PC-9 (cell line): ENCODE data around the gene NAA15. TPM values are rescaled to one million over a fixed set of nuclear protein-coding genes. Genes with fewer than 3 reads are reported as not detected.
"Not testable (repeated sequence)": the region's sequence is repeated elsewhere in the genome, so short reads cannot be mapped to it uniquely, and the experiment has no call there.

Experiments
- BruUV-seq: library from RNA; stranded (reverse); fragments of 400-500 nt; replicated peaks from 2 replicates; lab custom pipeline; 2021; lab: Mats Ljungman, UMichigan
- CTCF ChIA-PET: fragments of 300-600 bp; sonication (Branson Sonifier 250); formaldehyde crosslinking; loops from one replicate; lab custom pipeline; 2022; ENCODE audit warnings: antibody characterized with exemption; lab: Charles Lee
- POLR2A ChIA-PET: fragments of 300-600 bp; sonication (Branson Sonifier 250); formaldehyde crosslinking; loops from one replicate; lab custom pipeline; 2022; ENCODE audit warnings: antibody characterized with exemption; ENCODE audit not compliant: unreplicated experiment; lab: Charles Lee
- DNase-seq, 2 experiments: peaks; one replicate each; pipeline versions ENCODE4 v3.0.0 to v3.0.0-alpha.2; 2015 to 2022; ENCODE audit warnings: mixed read lengths in 1 of 2
- H2AFZ ChIP-seq: fragments of 200-600 bp; sonication (generic); 2 replicates; pipeline ENCODE4 v1.8.1; 2017; ENCODE audit warnings: antibody characterized with exemption
- H3F3A ChIP-seq: fragments of 200-600 bp; sonication (generic); 2 replicates; pipeline ENCODE4 v1.8.1; 2017; ENCODE audit warnings: antibody characterized with exemption, mild to moderate bottlenecking, low read depth; ENCODE audit not compliant: insufficient read depth
- H3K27ac ChIP-seq: fragments of 200-600 bp; sonication (generic); 2 replicates; pipeline ENCODE4 v1.6.1; 2016; ENCODE audit warnings: mixed run types
- H3K27me3 ChIP-seq: fragments of 200-600 bp; sonication (generic); 2 replicates; pipeline ENCODE4 v1.6.1; 2016; ENCODE audit warnings: low read depth, mixed run types; ENCODE audit not compliant: insufficient read depth
- H3K36me3 ChIP-seq: fragments of 200-600 bp; sonication (generic); 2 replicates; pipeline ENCODE4 v1.6.1; 2016; ENCODE audit warnings: low read depth, mixed run types
- H3K4me1 ChIP-seq: fragments of 200-600 bp; sonication (generic); replicated peaks from 2 replicates; pipeline ENCODE4 v1.6.1; 2016; ENCODE audit warnings: mixed run types; ENCODE audit not compliant: insufficient read depth
- H3K4me2 ChIP-seq: fragments of 200-600 bp; sonication (generic); 2 replicates; pipeline ENCODE4 v1.6.1; 2017; ENCODE audit warnings: mixed run types
- H3K4me3 ChIP-seq: fragments of 200-600 bp; sonication (generic); 2 replicates; pipeline ENCODE4 v1.6.1; 2016; ENCODE audit warnings: mixed run types
- H3K79me2 ChIP-seq: fragments of 200-600 bp; sonication (generic); 2 replicates; pipeline ENCODE4 v1.6.1; 2017; ENCODE audit warnings: low read depth, mixed run types
- H3K9me2 ChIP-seq: fragments of 200-600 bp; sonication (generic); 2 replicates; pipeline ENCODE4 v1.8.1; 2017; ENCODE audit warnings: mild to moderate bottlenecking; ENCODE audit not compliant: insufficient read depth
- H3K9me3 ChIP-seq: fragments of 200-600 bp; sonication (generic); 2 replicates; pipeline ENCODE4 v1.8.1; 2016; ENCODE audit warnings: low read depth; ENCODE audit not compliant: insufficient read depth
- H4K20me1 ChIP-seq: fragments of 200-600 bp; sonication (generic); 2 replicates; pipeline ENCODE4 v1.8.1; 2017; ENCODE audit not compliant: insufficient read depth
- EZH2 ChIP-seq: fragments of 200-600 bp; sonication (generic); IDR thresholded peaks from 2 replicates; pipeline ENCODE4 v1.8.0; 2017; ENCODE audit warnings: antibody characterized with exemption, low read depth
- intact Hi-C: fragments of 100-400 bp; cut with micrococcal nuclease; formaldehyde crosslinking; loops from one replicate; pipeline ENCODE4 v1.10.0; 2022; ENCODE audit not compliant: unreplicated experiment
- total RNA-seq: library from RNA; stranded (reverse); gene quantifications from 2 replicates; pipeline ENCODE4 v1.2.3, GENCODE V29; 2021
- TF ChIP-seq, protein P1 (sequence below): fragments of 200-600 bp; sonication (generic); conservative IDR thresholded peaks from 2 replicates; pipeline ENCODE4 v1.6.1; 2017; ENCODE audit warnings: mixed run types, antibody characterized with exemption, mild to moderate bottlenecking, moderate library complexity

NAA15 gene
- total RNA-seq, 1 experiment from 2014 or later: 43.8 TPM

DNA sequence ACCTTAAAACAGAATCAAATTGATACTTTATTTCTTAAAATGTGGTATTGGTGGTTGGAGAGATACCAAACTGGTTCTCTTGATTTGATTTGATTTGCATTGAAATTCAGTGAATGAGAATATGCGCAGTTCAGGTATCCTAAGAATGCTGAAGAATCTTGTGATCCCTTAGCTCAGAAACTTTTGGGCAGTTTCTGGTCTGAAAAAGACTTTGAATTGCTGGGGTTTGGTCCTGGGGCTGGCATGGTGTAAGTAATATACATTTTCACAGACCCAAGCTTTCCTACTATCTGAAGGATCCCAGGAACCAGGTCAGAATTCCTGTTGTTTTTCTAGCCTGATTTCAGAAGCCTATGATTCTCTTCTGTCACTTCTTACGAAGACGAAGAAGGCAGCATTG lies 159.3 kb downstream of the NAA15 start:
- peaks cover 32% of the 10 kb centered on the region for H3K4me1 ChIP-seq
- H3K79me2 ChIP-seq: peaks cover 54% of the 10 kb centered on the region

DNA sequence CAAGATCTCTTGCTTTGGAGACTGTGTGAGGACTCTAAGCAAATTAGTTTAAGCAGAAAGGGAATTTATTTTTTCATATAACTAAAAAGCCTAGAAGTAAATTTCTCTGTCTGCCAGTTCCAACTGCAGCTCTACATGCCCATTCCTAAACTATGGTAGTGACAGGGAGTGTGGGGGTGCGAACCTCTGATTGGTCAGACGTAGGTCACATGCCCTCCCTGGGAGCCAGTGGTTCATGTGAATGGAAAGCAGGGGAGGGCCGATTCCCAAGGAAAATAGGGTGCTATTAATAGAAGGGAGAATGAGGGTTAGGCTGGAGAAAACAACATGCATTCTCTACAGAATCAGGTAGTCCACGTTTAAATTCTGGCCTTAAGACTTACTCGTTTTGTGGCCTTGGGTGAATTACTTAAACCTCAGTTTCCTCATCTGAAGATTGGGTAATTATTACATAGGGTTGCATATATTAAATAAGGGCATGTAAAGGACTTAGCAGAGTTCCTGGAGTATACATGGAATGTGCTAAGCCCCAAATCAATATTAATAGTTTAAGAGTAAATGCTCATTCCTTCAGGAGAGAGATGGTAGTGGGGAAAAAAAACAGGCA lies 159.8 kb downstream of the NAA15 start:
- BruUV-seq: no TSS peak
- Histone ChIP-seq H3F3A (no peaks in the 10 kb centered on the region), H4K20me1 (no peaks in the 10 kb centered on the region), H3K79me2 (peaks cover 48% of the 10 kb centered on the region), H3K4me3 (no peak overlapping the region), H3K4me1 (peaks cover 27% of the 10 kb centered on the region), H3K4me2 (no peak overlapping the region), H3K27me3 (no peaks in the 10 kb centered on the region), H2AFZ (no peak overlapping the region), H3K36me3 (no peaks in the 10 kb centered on the region), H3K9me3 (no peaks in the 10 kb centered on the region), H3K27ac (no peak overlapping the region), H3K9me2 (no peaks in the 10 kb centered on the region)
- no peak for TF ChIP-seq EZH2
- TF ChIP-seq, protein P1, sequence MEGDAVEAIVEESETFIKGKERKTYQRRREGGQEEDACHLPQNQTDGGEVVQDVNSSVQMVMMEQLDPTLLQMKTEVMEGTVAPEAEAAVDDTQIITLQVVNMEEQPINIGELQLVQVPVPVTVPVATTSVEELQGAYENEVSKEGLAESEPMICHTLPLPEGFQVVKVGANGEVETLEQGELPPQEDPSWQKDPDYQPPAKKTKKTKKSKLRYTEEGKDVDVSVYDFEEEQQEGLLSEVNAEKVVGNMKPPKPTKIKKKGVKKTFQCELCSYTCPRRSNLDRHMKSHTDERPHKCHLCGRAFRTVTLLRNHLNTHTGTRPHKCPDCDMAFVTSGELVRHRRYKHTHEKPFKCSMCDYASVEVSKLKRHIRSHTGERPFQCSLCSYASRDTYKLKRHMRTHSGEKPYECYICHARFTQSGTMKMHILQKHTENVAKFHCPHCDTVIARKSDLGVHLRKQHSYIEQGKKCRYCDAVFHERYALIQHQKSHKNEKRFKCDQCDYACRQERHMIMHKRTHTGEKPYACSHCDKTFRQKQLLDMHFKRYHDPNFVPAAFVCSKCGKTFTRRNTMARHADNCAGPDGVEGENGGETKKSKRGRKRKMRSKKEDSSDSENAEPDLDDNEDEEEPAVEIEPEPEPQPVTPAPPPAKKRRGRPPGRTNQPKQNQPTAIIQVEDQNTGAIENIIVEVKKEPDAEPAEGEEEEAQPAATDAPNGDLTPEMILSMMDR: no peak
- POLR2A ChIA-PET: no interaction called here
- CTCF ChIA-PET: no interaction called here
- DNase-seq: no peak
- intact Hi-C loops: no loop called here

More for the DNA sequence above, 159.3 kb downstream of the NAA15 start:
- Histone ChIP-seq H3K4me3 (no peak overlapping the region), H4K20me1 (no peaks in the 10 kb centered on the region), H3K27me3 (no peaks in the 10 kb centered on the region), H3F3A (no peaks in the 10 kb centered on the region), H2AFZ (no peak overlapping the region), H3K9me2 (no peaks in the 10 kb centered on the region), H3K36me3 (no peaks in the 10 kb centered on the region), H3K27ac (no peak overlapping the region), H3K4me2 (no peak overlapping the region), H3K9me3 (no peaks in the 10 kb centered on the region)
- intact Hi-C loops: no loop called here
- POLR2A ChIA-PET: no interaction called here
- CTCF ChIA-PET: no interaction called here
- no peak for DNase-seq
- TF ChIP-seq, protein P1: no peak
- TF ChIP-seq EZH2: no peak
- BruUV-seq: no TSS peak

DNA sequence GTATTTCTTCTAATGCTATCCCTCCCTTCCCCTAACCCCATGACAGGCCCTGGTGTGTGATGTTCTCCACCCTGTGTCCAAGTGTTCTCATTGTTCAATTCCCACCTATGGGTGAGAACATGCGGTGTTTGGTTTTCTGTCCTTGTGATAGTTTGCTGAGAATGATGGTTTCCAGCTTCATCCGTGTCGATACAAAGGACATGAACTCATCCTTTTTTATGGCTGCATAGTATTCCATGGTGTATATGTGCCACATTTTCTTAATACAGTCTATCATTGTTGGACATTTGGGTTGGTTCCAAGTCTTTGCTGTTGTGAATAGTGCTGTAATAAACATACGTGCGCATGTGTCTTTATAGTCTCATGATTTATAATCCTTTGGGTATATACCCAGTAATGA lies 163.2 kb downstream of the NAA15 start:
- POLR2A ChIA-PET, H3F3A ChIP-seq, H3K27ac ChIP-seq, H3K9me2 ChIP-seq, BruUV-seq, intact Hi-C loops, H3K4me1 ChIP-seq, H3K9me3 ChIP-seq, H3K36me3 ChIP-seq, DNase-seq, H3K4me2 ChIP-seq, H3K4me3 ChIP-seq, H4K20me1 ChIP-seq, H3K27me3 ChIP-seq, CTCF ChIA-PET, H2AFZ ChIP-seq: not testable (repeated sequence)
- H3K79me2 ChIP-seq: peaks cover 15% of the 10 kb centered on the region

DNA sequence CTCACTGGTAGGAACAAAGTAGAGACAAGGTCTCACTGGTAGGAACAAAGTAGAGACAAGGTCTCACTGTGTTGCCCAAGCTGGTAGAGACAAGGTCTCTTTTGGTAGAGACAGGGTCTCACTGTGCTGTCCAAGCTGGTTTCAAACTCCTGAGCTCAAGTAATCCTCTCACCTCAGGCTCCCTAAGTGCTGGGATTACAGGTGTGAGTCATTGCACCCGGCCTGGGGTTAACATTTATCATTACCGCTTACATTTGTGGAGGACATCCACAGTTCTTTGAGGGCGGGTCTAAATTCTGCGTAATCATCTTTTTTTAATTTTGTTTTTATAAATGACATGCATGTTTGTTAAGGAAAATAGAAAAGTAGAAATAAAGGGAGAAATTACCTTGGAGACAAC lies 164.6 kb downstream of the NAA15 start:
- H3K9me2 ChIP-seq: no peaks in the 10 kb centered on the region
- no peaks in the 10 kb centered on the region for H3K36me3 ChIP-seq
- ChIA-PET CTCF (no interaction called here), POLR2A (no interaction called here)
- no peaks in the 10 kb centered on the region for H3F3A ChIP-seq
- H3K79me2 ChIP-seq: peaks cover 9% of the 10 kb centered on the region; the same call in 1 of the 2 replicates
- TF ChIP-seq, protein P1: no peak
- TF ChIP-seq EZH2: no peak
- H2AFZ ChIP-seq: no peak overlapping the region
- H3K9me3 ChIP-seq: no peaks in the 10 kb centered on the region
- no peak for DNase-seq
- intact Hi-C loops: no loop called here
- H3K4me3 ChIP-seq: no peak overlapping the region
- no TSS peak for BruUV-seq
- H4K20me1 ChIP-seq: no peaks in the 10 kb centered on the region; the same call in 1 of the 2 replicates
- H3K4me1 ChIP-seq: no peaks in the 10 kb centered on the region
- H3K27me3 ChIP-seq: no peaks in the 10 kb centered on the region
- H3K27ac ChIP-seq: no peak overlapping the region
- H3K4me2 ChIP-seq: no peak overlapping the region

DNA sequence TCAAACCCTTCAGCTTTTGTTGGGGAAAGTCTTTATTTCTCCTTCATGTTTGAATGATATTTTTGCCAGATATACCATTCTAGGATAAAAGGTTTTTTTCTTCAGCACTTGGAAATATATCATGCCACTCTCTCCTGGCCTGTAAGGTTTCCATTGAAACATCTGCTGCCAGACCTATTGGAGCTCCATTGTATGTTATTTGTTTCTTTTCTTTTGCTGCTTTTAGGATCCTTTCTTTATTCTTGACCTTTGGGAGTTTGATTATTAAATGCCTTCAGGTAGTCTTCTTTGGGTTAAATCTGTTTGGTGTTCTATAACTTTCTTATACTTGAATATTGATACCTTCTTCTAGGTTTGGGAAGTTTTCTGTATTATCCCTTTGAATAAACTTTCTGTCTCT lies 167.5 kb downstream of the NAA15 start:
- H3K36me3 ChIP-seq, H3K9me2 ChIP-seq, H3F3A ChIP-seq, H3K79me2 ChIP-seq, H3K9me3 ChIP-seq, H3K4me1 ChIP-seq, H2AFZ ChIP-seq, intact Hi-C loops, H3K27me3 ChIP-seq, BruUV-seq, H3K4me2 ChIP-seq, H3K27ac ChIP-seq, POLR2A ChIA-PET, H4K20me1 ChIP-seq, DNase-seq, H3K4me3 ChIP-seq: not testable (repeated sequence)
- CTCF ChIA-PET: interaction anchor here (0.6 kb wide), 1 partner anchor 160 kb away, joined by 3 read pairs; no protein-coding TSS in a partner anchor
